ENCODE results near the gene PPP1R12C. TPM values are rescaled to one million over a fixed set of nuclear protein-coding genes. Genes with fewer than 3 reads are reported as not detected.
"Not testable (repeated sequence)": the region's sequence is repeated elsewhere in the genome, so short reads cannot be mapped to it uniquely, and the experiment has no call there.

The PPP1R12C gene
- total and polyA plus RNA-seq, 2 donors from 2014 or later: 89.0 to 146 TPM

GRCh38 chr19:55063492-55063843 is 54.0 kb downstream of the PPP1R12C start:
- peak overlapping the region in 1 of 3 donors; percentile 35 for H3K9ac ChIP-seq (ENCODE audit: low read length in 3 of 3)
- H3K27me3 ChIP-seq (ENCODE audit: control insufficient read depth, insufficient read depth, low read length): peaks cover 3% of the 10 kb centered on the region
- H3K9me3 ChIP-seq (ENCODE audit: control insufficient read depth in 2 of 3, insufficient read depth in 1 of 3, low read length in 3 of 3): no peaks in the 10 kb centered on the region
- H3K4me1 ChIP-seq (ENCODE audit: control insufficient read depth in 2 of 3, insufficient read depth in 2 of 3, low read depth in 1 of 3, low read length in 3 of 3): peaks cover 0 to 3% (median 0%) of the 10 kb centered on the region in 3 donors
- TF ChIP-seq CTCF (IDR thresholded peaks at IDR 0.05; ENCODE audit: borderline replicate concordance, extremely low read depth, insufficient read depth): no peak
- H3K36me3 ChIP-seq (ENCODE audit: control insufficient read depth in 2 of 3, insufficient read depth in 3 of 3, low read length in 3 of 3): peaks cover 0 to 4% (median 0%) of the 10 kb centered on the region in 3 donors
- peak overlapping the region; percentile 49 to 77 (median 69) for H3K4me3 ChIP-seq (ENCODE audit: low read length in 3 of 3)
- FAIRE-seq: no peak
- intact Hi-C loops (cut with DNase I): no loop called here
- DNase-seq: peak in 2 of 5 donors; percentile 60 to 83
- no peak overlapping the region for H3K27ac ChIP-seq (ENCODE audit: low read depth in 2 of 2, low read length in 2 of 2)

DNA sequence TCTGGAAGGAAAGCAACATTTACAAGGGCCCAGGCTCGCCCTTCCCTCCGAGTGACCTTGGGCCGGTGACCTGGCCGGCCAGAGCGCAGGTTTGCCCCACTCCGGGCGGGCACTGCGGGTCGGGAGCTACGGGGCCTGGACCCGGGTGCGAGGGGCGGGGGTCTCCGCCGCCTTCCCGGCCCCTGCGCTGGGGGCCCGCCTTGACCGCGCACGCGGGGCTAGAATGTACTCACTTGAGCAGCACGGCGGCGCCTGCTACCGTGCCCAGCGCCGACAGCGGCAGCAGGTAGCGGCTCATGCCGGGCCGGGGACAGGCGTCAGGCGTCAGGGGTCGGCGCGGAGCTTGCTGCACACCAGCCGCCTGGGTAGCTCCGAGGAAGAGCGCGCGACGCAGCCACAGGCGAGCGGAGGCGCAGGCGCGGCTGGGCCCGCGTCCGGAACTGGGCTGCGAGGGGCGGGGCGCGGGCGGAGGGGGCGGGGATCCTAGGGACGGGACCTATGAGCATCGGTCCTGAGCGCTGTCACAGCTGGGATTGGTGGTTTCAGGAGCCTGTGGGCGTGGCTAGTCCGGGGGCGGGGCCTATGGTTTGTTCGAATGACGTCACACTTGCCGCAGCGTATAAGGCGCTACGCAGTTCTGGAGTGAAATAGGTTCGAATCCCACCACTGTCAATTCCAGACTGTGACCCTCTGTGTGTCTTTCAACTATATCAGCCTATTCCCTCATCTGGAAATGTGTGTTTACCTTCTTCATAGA is 54.5 kb downstream of the PPP1R12C start, which contains the start of gene RDH13:
TSS of gene RDH13 (minus strand) at position 414 of the 757 bp plus-strand sequence. CDS start at position 298, 116 bp downstream.
- H3K36me3 ChIP-seq (ENCODE audit: control insufficient read depth in 2 of 3, insufficient read depth in 3 of 3, low read length in 3 of 3): peaks cover 0 to 4% (median 0%) of the 10 kb centered on the region in 3 donors
- no peak for TF ChIP-seq CTCF (IDR thresholded peaks at IDR 0.05; ENCODE audit: borderline replicate concordance, extremely low read depth, insufficient read depth)
- intact Hi-C loops (cut with DNase I): no loop called here
- peak within 1 kb of the TSS; percentile 35 to 84 (median 77) for H3K9ac ChIP-seq (ENCODE audit: low read length in 3 of 3)
- FAIRE-seq: no peak
- peak; percentile 95 to 99 (median 96) for DNase-seq
- no peaks in the 10 kb centered on the region for H3K9me3 ChIP-seq (ENCODE audit: control insufficient read depth in 2 of 3, insufficient read depth in 1 of 3, low read length in 3 of 3)
- peak within 1 kb of the TSS; percentile 53 to 57 for H3K27ac ChIP-seq (ENCODE audit: low read depth in 2 of 2, low read length in 2 of 2)
- H3K27me3 ChIP-seq (ENCODE audit: control insufficient read depth, insufficient read depth, low read length): peaks cover 3% of the 10 kb centered on the region
- peaks cover 0 to 3% (median 0%) of the 10 kb centered on the region in 3 donors for H3K4me1 ChIP-seq (ENCODE audit: control insufficient read depth in 2 of 3, insufficient read depth in 2 of 3, low read depth in 1 of 3, low read length in 3 of 3)
- H3K4me3 ChIP-seq (ENCODE audit: low read length in 3 of 3): peak within 1 kb of the TSS; percentile 49 to 77 (median 69)

- intact Hi-C loops (cut with DNase I); DNase-seq; H3K4me3 ChIP-seq (ENCODE audit: low read length in 3 of 3); H3K27ac ChIP-seq (ENCODE audit: low read depth in 2 of 2, low read length in 2 of 2); H3K27me3 ChIP-seq (ENCODE audit: control insufficient read depth, insufficient read depth, low read length); H3K4me1 ChIP-seq (ENCODE audit: control insufficient read depth in 2 of 3, insufficient read depth in 2 of 3, low read depth in 1 of 3, low read length in 3 of 3); H3K9me3 ChIP-seq (ENCODE audit: control insufficient read depth in 2 of 3, insufficient read depth in 1 of 3, low read length in 3 of 3); H3K9ac ChIP-seq (ENCODE audit: low read length in 3 of 3); FAIRE-seq: not testable (repeated sequence)
- H3K36me3 ChIP-seq (ENCODE audit: control insufficient read depth in 2 of 3, insufficient read depth in 3 of 3, low read length in 3 of 3): peaks cover 3 to 15% (median 9%) of the 10 kb centered on the region in 3 donors
These were observed 57.1 kb downstream of the PPP1R12C start for GRCh38 chr19:55060287-55060686.

DNA sequence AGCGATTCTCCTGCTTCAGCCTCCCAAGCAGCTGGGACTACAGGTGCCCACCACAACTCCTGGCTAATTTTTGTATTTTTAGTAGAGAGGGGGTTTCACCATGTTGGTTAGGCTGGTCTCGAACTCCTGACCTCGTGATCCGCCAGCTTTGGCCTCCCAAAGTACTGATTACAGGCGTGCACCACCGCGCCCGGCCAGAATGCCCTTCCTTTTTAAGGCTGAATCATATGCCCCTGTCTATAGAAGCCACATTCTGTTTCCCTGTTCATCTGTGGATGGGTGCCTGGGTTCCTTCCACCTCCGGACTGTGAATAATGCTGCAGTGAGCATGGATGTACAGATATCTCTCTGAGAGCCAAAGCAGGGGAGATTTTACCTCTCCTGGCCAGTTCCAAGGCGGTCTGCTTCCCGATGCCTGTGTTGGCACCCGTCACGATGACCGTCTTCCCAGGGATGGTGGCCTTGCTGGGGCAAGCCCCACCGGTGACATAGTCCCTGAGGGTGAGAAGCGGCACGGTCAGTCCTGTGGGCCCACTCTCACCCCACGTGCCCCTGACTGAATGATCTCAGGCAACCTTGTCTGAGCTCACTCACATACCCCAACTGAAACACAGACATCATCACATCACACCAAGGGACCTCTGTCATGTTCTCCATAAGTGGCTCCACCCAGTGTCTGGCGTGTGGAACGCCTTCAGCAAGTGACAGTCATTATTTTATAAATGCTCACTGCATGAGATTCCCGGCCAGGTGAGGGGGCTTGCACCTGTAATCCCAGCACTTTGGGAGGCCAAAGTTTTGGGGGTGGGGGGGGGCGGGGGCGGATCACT is 58.4 kb downstream of the PPP1R12C start:
- intact Hi-C loops (cut with DNase I): no loop called here
- Histone ChIP-seq H3K9ac (ENCODE audit: low read length in 3 of 3) (no peak overlapping the region), H3K27ac (ENCODE audit: low read depth in 2 of 2, low read length in 2 of 2) (no peak overlapping the region), H3K9me3 (ENCODE audit: control insufficient read depth in 2 of 3, insufficient read depth in 1 of 3, low read length in 3 of 3) (no peaks in the 10 kb centered on the region), H3K4me3 (ENCODE audit: low read length in 3 of 3) (no peak overlapping the region), H3K36me3 (ENCODE audit: control insufficient read depth in 2 of 3, insufficient read depth in 3 of 3, low read length in 3 of 3) (peaks cover 3 to 18% (median 12%) of the 10 kb centered on the region in 3 donors), H3K4me1 (ENCODE audit: control insufficient read depth in 2 of 3, insufficient read depth in 2 of 3, low read depth in 1 of 3, low read length in 3 of 3) (peaks cover 0 to 3% (median 0%) of the 10 kb centered on the region in 3 donors), H3K27me3 (ENCODE audit: control insufficient read depth, insufficient read depth, low read length) (no peaks in the 10 kb centered on the region)
- no peak for FAIRE-seq
- no peak for DNase-seq
- TF ChIP-seq CTCF (IDR thresholded peaks at IDR 0.05; ENCODE audit: borderline replicate concordance, extremely low read depth, insufficient read depth): no peak
